HG03045 (cell line): ENCODE data around the gene ATP8A2.
"Not testable (repeated sequence)": the region's sequence is repeated elsewhere in the genome, so short reads cannot be mapped to it uniquely, and the experiment has no call there.

Source experiments
- ATAC-seq: cut with Tn5 transposase; IDR thresholded peaks from one replicate; pipeline ENCODE4 v1.9.1; 2021; ENCODE audit warnings: mild to moderate bottlenecking, moderate library complexity; ENCODE audit not compliant: unreplicated experiment

ATP8A2 gene

GRCh38 chr13:25371875-25372283 is at the start of gene ATP8A2:
Gene ATP8A2 (plus strand): TSS chr13:25371974. CDS start chr13:25372213, 239 bp downstream.
- no peak for ATAC-seq

- no peak for ATAC-seq
Observed at GRCh38 chr13:25324100-25324499, 47.7 kb upstream of the ATP8A2 start.

- no peak for ATAC-seq
Observed at GRCh38 chr13:25329706-25330105, 42.1 kb upstream of the ATP8A2 start.

GRCh38 chr13:25330541-25330940 is 41.2 kb upstream of the ATP8A2 start:
- no peak for ATAC-seq

GRCh38 chr13:25335856-25336255 is 35.9 kb upstream of the ATP8A2 start:
- no peak for ATAC-seq

GRCh38 chr13:25345576-25345975 is 26.2 kb upstream of the ATP8A2 start:
- no peak for ATAC-seq

GRCh38 chr13:25347151-25347550 is 24.6 kb upstream of the ATP8A2 start:
- no peak for ATAC-seq

GRCh38 chr13:25351404-25351803 is 20.4 kb upstream of the ATP8A2 start:
- ATAC-seq = no peak

- ATAC-seq = no peak
Observed at GRCh38 chr13:25352230-25352629, 19.5 kb upstream of the ATP8A2 start.

- ATAC-seq = no peak
Observed at GRCh38 chr13:25352806-25353205, 19.0 kb upstream of the ATP8A2 start.

GRCh38 chr13:25353344-25353743 is 18.4 kb upstream of the ATP8A2 start:
- ATAC-seq = no peak

- ATAC-seq = no peak
Observed at GRCh38 chr13:25354377-25354776, 17.4 kb upstream of the ATP8A2 start.

- ATAC-seq = not testable (repeated sequence)
Observed at GRCh38 chr13:25360443-25360842, 11.3 kb upstream of the ATP8A2 start.

- no peak for ATAC-seq
Observed at GRCh38 chr13:25365720-25366235, 6.0 kb upstream of the ATP8A2 start.

GRCh38 chr13:25371158-25371874 is 458 bp upstream of the ATP8A2 start:
- no peak for ATAC-seq

- no peak for ATAC-seq
Observed at GRCh38 chr13:25372284-25373081, 709 bp downstream of the ATP8A2 start.

GRCh38 chr13:25375727-25376358 is 4.1 kb downstream of the ATP8A2 start:
- no peak for ATAC-seq

GRCh38 chr13:25377244-25377962 is 5.6 kb downstream of the ATP8A2 start:
- ATAC-seq = no peak

- no peak for ATAC-seq
Observed at GRCh38 chr13:25378528-25378927, 6.8 kb downstream of the ATP8A2 start.

- ATAC-seq = no peak
Observed at GRCh38 chr13:25379011-25379410, 7.2 kb downstream of the ATP8A2 start.

- ATAC-seq = no peak
Observed at GRCh38 chr13:25380082-25380481, 8.3 kb downstream of the ATP8A2 start.
